SKM-1 (cell line): ENCODE data around the gene SPC25.
"Not testable (repeated sequence)": the region's sequence is repeated elsewhere in the genome, so short reads cannot be mapped to it uniquely, and the experiment has no call there.

ENCODE experiments used
- DNase-seq: peaks from one replicate; lab custom pipeline; 2025; ENCODE audit not compliant: unreplicated experiment; lab: John Stamatoyannopoulos, UW

Gene SPC25

GRCh38 chr2:168890006-168890782 is at the start of gene SPC25:
TSS of gene SPC25 (minus strand) at chr2:168890430. CDS start at chr2:168889519, 911 bp downstream.
- DNase-seq = peak; percentile 91

- no peak for DNase-seq
Observed at GRCh38 chr2:168939918-168940317, 49.7 kb upstream of the SPC25 start.

GRCh38 chr2:168939061-168939460 is 48.8 kb upstream of the SPC25 start:
- no peak for DNase-seq

GRCh38 chr2:168935810-168936581 is 45.8 kb upstream of the SPC25 start:
- DNase-seq = no peak

GRCh38 chr2:168934826-168935225 is 44.6 kb upstream of the SPC25 start:
- DNase-seq = no peak

GRCh38 chr2:168932174-168932573 is 41.9 kb upstream of the SPC25 start:
- DNase-seq = not testable (repeated sequence)

- no peak for DNase-seq
Observed at GRCh38 chr2:168930242-168930641, 40.0 kb upstream of the SPC25 start.

GRCh38 chr2:168929031-168929430 is 38.8 kb upstream of the SPC25 start:
- no peak for DNase-seq

- DNase-seq = no peak
Observed at GRCh38 chr2:168928113-168928831, 38.0 kb upstream of the SPC25 start.

- DNase-seq = no peak
Observed at GRCh38 chr2:168926621-168927386, 36.6 kb upstream of the SPC25 start.

- peak; percentile 34 for DNase-seq
Observed at GRCh38 chr2:168920504-168921157, 30.4 kb upstream of the SPC25 start.

GRCh38 chr2:168916331-168916675 is 26.1 kb upstream of the SPC25 start:
- no peak for DNase-seq

GRCh38 chr2:168915441-168916330 is 25.5 kb upstream of the SPC25 start:
- DNase-seq = no peak

- DNase-seq = no peak
Observed at GRCh38 chr2:168913495-168913894, 23.3 kb upstream of the SPC25 start.

- no peak for DNase-seq
Observed at GRCh38 chr2:168912901-168913369, 22.7 kb upstream of the SPC25 start.

- no peak for DNase-seq
Observed at GRCh38 chr2:168912466-168912865, 22.2 kb upstream of the SPC25 start.

- no peak for DNase-seq
Observed at GRCh38 chr2:168910330-168910729, 20.1 kb upstream of the SPC25 start.

- DNase-seq = no peak
Observed at GRCh38 chr2:168907940-168908662, 17.9 kb upstream of the SPC25 start.

GRCh38 chr2:168904358-168904757 is 14.1 kb upstream of the SPC25 start:
- no peak for DNase-seq
